NCI-H2029 treated with DMSO at 0.1 percent for 48 hours (cell line): ENCODE results near the gene ATP1B4.
A peak's percentile ranks its signal among the peaks of the same experiment; 100 is the strongest.
"Not testable (repeated sequence)": the region's sequence is repeated elsewhere in the genome, so short reads cannot be mapped to it uniquely, and the experiment has no call there.

Experiments used
- DNase-seq: peaks from one replicate; lab custom pipeline; 2025; lab: John Stamatoyannopoulos, UW

The ATP1B4 gene

GRCh38 chrX:120361764-120362305 is at the start of gene ATP1B4:
Gene ATP1B4, plus strand, starts transcription at chrX:120362089. Its CDS starts 80 bp downstream, at chrX:120362169.
- no peak for DNase-seq

GRCh38 chrX:120315776-120316175 is 46.1 kb upstream of the ATP1B4 start:
- DNase-seq: no peak

- no peak for DNase-seq
These were observed 45.2 kb upstream of the ATP1B4 start for GRCh38 chrX:120316587-120317283.

GRCh38 chrX:120318411-120318810 is 43.5 kb upstream of the ATP1B4 start:
- no peak for DNase-seq

- DNase-seq: no peak
These were observed 40.2 kb upstream of the ATP1B4 start for GRCh38 chrX:120321520-120322281.

GRCh38 chrX:120331116-120331515 is 30.8 kb upstream of the ATP1B4 start:
- DNase-seq: no peak

GRCh38 chrX:120332394-120332793 is 29.5 kb upstream of the ATP1B4 start:
- no peak for DNase-seq

GRCh38 chrX:120334151-120334550 is 27.7 kb upstream of the ATP1B4 start:
- no peak for DNase-seq

GRCh38 chrX:120334603-120335002 is 27.3 kb upstream of the ATP1B4 start:
- DNase-seq: no peak

- no peak for DNase-seq
These were observed 26.6 kb upstream of the ATP1B4 start for GRCh38 chrX:120335289-120335688.

- no peak for DNase-seq
These were observed 25.0 kb upstream of the ATP1B4 start for GRCh38 chrX:120336899-120337298.

GRCh38 chrX:120344566-120344965 is 17.3 kb upstream of the ATP1B4 start:
- DNase-seq: not testable (repeated sequence)

- no peak for DNase-seq
These were observed 11.3 kb upstream of the ATP1B4 start for GRCh38 chrX:120350450-120351138.

- DNase-seq: no peak
These were observed 5.8 kb upstream of the ATP1B4 start for GRCh38 chrX:120356084-120356483.

- no peak for DNase-seq
These were observed 4.7 kb upstream of the ATP1B4 start for GRCh38 chrX:120357186-120357585.

GRCh38 chrX:120358737-120359456 is 3.0 kb upstream of the ATP1B4 start:
- DNase-seq: no peak

- DNase-seq: peak; percentile 6
These were observed 3.4 kb downstream of the ATP1B4 start for GRCh38 chrX:120365320-120365719.

GRCh38 chrX:120365968-120366367 is 4.1 kb downstream of the ATP1B4 start:
- DNase-seq: no peak

- no peak for DNase-seq
These were observed 4.9 kb downstream of the ATP1B4 start for GRCh38 chrX:120366794-120367193.

GRCh38 chrX:120367402-120368109 is 5.7 kb downstream of the ATP1B4 start:
- DNase-seq: no peak

- DNase-seq: no peak
These were observed 10.9 kb downstream of the ATP1B4 start for GRCh38 chrX:120372667-120373370.
